GM12874 (cell line): ENCODE results near the gene SFSWAP.

Experiments
- TF ChIP-seq, protein P1 (sequence below): IDR thresholded peaks from 2 replicates; pipeline ENCODE4 v1.5.1; 2011; ENCODE audit warnings: low read depth, mild to moderate bottlenecking, control low read depth, low read length, moderate library complexity; ENCODE audit not compliant: insufficient read depth

SFSWAP gene

DNA sequence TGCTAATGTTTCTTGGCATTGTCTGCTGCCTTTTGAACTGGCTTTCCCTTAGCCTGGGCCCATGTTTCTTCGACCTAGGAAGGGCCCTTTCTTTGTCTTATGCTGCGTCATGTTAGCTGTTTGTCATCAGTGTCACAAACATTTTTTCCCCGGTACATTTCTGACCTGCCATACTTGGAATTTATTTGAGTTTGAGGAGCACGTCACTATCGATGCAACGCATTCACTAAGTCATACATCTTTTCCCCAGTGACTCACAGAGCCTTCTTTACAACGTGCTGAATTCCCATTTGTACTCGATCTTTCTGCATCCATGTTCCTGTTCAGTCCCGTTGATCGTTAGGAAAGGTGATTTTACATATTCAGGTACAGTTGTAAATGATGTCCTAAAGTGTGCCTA, 61.1 kb downstream of the SFSWAP start:
- TF ChIP-seq, protein P1, sequence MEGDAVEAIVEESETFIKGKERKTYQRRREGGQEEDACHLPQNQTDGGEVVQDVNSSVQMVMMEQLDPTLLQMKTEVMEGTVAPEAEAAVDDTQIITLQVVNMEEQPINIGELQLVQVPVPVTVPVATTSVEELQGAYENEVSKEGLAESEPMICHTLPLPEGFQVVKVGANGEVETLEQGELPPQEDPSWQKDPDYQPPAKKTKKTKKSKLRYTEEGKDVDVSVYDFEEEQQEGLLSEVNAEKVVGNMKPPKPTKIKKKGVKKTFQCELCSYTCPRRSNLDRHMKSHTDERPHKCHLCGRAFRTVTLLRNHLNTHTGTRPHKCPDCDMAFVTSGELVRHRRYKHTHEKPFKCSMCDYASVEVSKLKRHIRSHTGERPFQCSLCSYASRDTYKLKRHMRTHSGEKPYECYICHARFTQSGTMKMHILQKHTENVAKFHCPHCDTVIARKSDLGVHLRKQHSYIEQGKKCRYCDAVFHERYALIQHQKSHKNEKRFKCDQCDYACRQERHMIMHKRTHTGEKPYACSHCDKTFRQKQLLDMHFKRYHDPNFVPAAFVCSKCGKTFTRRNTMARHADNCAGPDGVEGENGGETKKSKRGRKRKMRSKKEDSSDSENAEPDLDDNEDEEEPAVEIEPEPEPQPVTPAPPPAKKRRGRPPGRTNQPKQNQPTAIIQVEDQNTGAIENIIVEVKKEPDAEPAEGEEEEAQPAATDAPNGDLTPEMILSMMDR: no peak

DNA sequence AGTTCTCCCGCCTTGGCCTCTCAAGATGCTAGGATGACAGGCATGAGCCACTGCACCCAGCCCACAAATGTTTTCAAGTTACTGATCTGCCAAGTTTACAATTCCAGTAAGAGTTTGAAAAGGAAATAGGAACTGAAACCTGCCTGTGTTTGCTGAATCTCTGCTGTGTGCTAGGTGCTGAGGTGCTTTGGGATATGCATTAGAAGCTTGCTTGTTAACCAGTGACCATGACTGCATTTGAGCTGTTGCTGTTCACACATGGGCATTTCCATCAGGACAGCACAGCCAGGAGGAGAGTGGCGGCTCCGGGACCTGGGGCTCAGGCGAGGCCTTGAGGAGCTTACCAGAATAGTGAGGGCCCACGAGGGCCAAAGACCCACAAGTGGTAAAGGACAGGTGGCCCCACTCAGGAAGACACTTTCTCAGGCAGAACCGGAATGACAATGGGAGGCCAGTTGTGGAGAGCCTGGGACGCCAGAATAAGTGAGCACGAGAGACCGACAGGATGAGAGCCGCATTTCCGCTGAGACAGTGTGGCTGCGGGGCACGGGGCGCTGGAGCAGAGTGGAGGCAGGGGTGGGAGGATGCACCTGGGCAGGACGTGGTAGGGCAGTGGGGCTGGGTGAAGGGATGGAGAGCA, 62.8 kb downstream of the SFSWAP start:
- TF ChIP-seq, protein P1: no peak

DNA sequence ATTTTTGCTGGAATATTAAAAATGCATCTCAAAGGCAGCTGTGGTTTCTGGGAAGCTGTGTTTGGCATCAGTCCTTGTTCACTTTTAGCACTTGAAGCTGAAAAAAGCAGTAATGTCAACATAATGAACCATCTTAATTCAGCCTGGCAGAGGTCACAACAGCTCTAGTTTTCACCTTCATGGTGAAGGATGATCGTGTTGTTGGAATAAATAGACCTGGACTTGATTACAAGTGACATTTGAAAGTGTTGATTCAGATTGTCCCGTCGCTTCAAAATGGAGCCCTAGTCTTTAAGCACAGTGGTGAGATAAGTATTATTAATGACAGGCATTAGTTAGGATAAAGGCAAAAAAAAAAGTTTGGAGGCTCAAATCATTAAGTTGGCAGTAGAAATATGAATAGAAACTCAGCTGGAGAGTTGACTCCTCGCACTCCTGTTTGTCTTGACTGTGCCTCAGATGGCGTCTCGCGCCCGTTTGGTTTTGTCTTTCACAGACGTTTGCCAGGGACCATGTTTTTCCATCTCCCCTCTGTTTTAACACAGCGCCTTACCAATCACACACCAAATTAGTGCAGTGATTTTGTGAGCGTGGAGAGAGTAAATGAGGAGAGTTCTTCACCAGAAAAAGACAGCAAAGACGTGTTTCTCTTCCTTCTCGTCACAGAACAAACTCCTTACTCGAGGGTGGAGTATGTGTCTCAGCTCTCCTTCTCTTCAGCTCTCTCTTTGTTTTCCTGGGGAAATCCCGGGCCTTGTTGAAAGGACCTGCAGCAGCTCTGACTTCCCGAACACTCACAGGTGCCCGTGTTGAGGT, 63.9 kb downstream of the SFSWAP start:
- TF ChIP-seq, protein P1: no peak

DNA sequence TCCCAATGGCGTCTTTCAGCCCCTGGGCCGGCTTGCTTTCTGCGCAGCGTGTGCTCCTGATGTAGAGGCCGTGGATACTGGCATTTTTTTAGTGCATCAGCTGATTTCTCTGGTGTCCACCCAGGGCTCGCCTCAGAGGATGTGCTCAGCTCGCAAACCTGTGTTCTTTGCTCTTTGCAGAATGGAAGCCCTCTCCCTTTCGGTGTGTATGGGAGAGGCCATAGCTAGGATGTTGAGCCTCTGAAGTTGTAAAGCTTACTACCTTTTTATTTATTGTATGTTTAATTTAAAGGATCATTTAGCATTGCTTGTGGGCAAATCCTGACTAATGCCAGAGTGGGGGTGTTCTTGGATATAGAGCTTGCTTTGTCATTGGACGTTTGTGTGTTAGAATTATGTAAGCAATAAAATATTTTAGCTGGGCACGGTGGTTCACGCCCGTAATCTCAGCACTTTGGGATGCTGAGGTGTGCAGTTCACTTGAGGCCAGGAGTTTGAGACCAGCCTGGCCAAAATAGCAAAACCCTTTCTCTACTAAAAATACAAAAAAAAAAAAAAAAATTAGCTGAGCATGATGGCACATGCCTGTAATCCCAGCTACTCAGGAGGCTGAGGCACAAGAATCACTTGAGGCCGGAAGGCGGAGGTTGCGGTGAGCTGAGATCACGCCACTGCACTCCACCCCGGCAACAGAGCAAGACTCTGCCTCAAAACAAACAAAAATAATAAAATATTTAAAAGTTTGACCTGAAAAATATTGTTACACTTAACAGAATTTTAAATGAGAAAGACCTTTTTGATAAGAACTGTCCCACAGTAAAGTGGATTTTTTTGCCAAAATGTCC, 64.7 kb downstream of the SFSWAP start:
- TF ChIP-seq, protein P1: no peak

DNA sequence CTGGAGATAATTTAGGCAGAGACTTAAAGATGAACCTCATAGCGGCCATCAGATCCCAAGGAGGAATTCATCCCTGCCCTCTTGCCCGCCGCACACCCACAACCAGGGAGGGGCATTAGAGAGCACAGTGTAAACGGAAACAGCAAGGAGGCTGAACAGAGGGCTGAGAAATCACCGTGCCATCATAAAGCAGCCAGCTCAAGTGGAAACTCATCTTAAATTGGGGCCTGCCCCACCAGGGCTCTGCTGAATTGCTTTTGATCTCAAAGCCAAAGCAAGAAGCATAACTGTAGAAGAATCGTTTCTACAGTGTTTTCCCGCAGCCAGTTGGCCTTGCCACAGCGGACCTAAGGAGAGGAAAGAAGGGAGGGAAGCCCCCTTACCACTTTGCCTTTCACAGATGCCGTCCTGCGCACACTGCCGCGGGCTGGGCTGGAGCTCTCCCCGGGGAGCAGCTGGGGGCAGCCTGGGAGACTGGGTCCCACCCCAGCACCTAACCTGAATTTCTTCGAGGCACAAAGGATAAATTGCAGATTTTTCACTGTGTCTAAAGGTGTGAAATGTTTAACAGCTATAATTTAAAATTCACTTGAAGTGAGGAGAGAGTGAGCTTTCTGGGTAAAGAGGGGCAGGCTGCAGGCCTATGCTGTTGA, 65.5 kb downstream of the SFSWAP start:
- TF ChIP-seq, protein P1: no peak

DNA sequence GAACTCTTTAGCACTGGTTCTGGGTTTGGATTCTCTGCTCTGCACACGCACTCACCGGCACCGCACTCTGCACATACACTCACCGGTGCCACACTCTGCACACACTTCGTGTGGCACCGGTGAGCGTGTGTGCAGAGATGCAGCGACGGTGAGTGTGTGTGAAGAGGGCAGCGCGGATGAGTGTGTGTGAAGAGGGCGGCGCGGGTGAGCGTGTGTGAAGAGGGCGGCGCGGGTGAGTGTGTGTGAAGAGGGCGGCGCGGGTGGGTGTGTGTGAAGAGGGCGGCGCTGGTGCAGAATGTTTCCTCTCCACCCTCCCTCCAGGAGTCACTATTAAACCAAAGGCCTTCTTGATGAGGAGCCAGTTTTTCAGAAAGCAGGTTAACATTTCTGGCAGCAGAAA, 68.1 kb downstream of the SFSWAP start:
- TF ChIP-seq, protein P1: no peak
